ENCODE measurements around the gene LPCAT1.
A peak's percentile ranks its signal among the peaks of the same experiment; 100 is the strongest.

LPCAT1 gene

DNA sequence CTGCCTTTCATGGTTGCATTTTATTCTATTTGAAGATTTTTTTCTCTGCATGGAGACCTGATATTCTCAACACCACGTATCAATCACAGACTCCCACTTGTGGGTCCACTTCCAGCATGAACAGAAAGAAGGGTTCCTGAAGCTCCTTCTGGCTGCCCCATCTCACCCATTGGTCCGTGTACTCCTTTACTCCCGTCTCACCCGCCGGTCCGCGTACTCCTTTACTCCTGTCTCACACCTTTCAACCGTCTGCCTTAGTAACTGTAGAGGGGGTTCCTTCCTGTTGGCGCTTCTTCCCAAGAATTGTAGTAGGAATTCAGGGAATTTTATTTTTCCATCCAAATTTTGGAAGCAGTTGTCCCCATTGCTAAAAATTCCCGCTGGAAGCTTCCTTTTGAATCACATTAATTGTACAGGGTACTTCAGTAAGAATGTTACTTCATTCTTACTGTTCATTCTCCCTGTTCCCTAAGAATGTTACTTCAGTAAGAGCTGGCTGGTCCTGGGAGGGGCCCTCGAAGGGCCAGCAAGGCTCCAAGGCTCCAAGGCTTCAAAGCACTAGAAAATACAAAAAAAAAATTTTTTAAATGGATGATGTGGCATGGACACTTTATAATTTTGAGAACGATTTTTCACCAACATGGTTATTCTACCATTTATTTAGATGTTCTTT is 3.9 kb upstream of the LPCAT1 start:
- Mint-ChIP-seq H3K4me1 (ENCODE audit: low read depth in 2 of 2) (peaks cover 3 to 9% of the 10 kb centered on the region in 2 donors), H3K36me3 (ENCODE audit: insufficient read depth) (peaks cover 12% of the 10 kb centered on the region), H3K27me3 (no peaks in the 10 kb centered on the region), H3K4me3 (no peak overlapping the region), H3K27ac (no peak overlapping the region), H3K9me3 (no peaks in the 10 kb centered on the region)
- DNase-seq = no peak
- ATAC-seq (replicated peaks) = no peak

DNA sequence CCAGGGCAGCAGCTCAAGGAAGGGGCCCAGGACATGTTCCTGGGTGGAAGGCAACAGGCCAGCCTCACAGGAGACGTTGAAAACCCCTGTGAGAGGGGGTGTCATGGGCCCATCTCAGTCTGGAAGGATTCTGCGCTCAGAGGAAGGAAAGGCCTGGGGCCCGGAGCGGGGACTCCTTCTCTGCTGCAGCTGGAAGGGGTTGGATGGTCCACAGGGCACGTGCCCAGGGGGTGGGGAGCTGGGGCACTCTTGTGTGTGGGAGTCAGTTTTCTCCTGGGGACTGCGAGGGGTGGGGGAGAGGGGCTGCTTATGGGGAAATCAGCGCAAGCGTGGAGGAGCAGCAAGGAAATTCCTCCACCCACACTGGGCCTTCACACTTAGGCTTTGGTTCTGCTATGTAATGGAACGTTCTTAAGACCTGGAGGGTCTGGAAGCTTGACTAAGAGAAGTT is 2.9 kb upstream of the LPCAT1 start:
- H3K9me3 Mint-ChIP-seq = no peaks in the 10 kb centered on the region
- no peak for ATAC-seq (replicated peaks)
- DNase-seq = no peak
- H3K4me1 Mint-ChIP-seq (ENCODE audit: low read depth in 2 of 2) = peaks cover 9 to 16% of the 10 kb centered on the region in 2 donors
- no peaks in the 10 kb centered on the region for H3K27me3 Mint-ChIP-seq
- H3K36me3 Mint-ChIP-seq (ENCODE audit: insufficient read depth) = peaks cover 17% of the 10 kb centered on the region
- H3K4me3 Mint-ChIP-seq = no peak overlapping the region
- H3K27ac Mint-ChIP-seq = peak overlapping the region in 1 of 2 donors; percentile 62

DNA sequence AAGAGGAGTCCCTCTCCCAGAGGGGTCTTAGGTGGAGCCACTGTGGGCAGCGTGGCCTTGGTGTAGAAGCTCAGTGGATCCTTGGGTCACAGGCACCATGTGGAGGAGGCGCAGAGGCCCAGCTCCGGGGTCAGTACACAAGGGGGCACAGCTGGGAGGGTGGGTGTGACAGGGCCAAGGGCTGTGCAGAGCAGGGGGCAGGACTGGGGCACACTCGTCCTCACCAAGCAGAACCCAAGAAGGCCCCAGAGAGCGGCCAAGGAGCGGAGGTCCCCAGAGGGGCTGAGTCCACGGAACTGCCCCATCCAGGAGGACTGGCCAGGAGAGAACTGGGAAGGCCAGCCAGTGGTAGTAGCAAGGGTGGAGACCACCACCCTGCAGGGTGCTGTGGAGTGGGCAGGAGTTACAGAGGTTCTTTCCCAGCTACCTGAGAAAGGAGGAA is 2.5 kb upstream of the LPCAT1 start:
- H3K27ac Mint-ChIP-seq = peak overlapping the region in 1 of 2 donors; percentile 62
- no peak for DNase-seq

DNA sequence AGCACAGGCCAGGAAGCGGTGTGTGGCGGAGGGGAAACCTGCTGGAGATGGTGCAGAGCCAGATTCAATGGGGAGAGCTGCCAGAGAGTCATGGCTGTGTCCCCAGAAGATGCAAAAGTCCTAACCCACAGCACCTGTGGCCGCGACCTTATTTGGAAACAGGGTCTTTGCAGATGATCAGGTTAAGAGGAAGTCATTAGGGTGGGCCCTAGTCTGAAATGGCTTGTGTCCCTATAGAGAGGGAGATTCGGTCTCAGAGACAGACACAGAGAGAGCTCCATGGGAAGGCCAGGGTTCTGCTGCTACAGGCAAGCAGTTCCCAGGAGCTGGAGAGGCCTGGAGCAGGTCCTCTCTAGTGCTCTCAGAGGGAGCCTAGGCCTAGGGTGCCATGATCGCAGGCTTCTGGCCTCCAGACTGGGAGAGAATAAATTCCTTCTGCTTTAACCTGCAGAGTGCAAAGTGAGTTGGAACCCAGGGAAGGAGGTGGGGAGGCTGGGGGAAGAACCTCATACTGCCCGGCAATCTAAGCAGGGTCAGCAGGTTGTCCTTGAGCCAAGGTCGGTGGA is 1.9 kb upstream of the LPCAT1 start:
- peaks cover 23% of the 10 kb centered on the region for H3K36me3 Mint-ChIP-seq (ENCODE audit: insufficient read depth)
- DNase-seq = no peak

More for the DNA sequence above, 2.5 kb upstream of the LPCAT1 start:
- Mint-ChIP-seq H3K4me1 (ENCODE audit: low read depth in 2 of 2) (peaks cover 13 to 21% of the 10 kb centered on the region in 2 donors), H3K36me3 (ENCODE audit: insufficient read depth) (peaks cover 18% of the 10 kb centered on the region), H3K4me3 (no peak overlapping the region), H3K27me3 (no peaks in the 10 kb centered on the region), H3K9me3 (no peaks in the 10 kb centered on the region)
- no peak for ATAC-seq (replicated peaks)

DNA sequence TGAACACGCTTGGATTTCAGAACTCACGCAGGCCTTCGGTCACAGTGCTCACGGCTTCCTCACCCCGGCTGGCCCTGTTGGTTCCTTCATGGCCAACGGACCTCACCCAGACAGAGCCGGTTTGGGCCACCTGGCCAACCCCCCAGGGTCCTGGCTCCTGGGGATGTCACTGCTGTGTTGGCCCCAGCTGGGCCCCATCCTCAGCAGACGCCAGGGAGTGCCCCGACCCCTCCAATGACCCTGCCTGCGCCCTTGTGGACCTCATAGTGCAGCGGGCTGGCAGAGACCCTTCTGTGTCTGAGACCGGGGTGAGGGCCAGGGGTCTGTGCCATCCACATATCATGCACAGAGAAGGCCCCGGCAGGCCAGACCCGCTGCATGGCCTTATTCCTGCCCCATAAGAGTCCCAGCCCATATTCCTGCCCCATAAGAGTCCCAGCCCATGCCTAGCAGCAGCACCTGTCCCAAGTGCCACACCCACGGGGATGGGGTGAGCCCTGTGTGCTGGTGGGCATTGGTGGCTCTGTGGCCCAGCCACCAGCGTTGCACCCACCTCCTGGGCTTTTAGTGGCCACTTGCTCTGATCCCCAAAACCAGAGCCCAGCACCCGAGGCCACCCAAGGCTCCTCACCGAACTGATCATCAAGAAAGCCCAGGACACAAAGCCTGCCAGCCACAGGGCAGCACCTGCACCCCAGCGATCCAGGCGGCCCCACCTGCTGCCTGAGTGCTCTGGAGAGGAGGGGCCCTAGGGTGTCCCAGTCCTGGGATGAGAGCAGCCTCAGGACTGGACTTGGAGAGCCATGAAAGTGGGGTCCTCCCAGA is 1.3 kb upstream of the LPCAT1 start:
- no peaks in the 10 kb centered on the region for H3K27me3 Mint-ChIP-seq
- H3K36me3 Mint-ChIP-seq (ENCODE audit: insufficient read depth) = peaks cover 30% of the 10 kb centered on the region
- DNase-seq (no peak), ATAC-seq (replicated peaks) (no peak)
- peak overlapping the region; percentile 52 to 79 for H3K27ac Mint-ChIP-seq
- H3K4me1 Mint-ChIP-seq (ENCODE audit: low read depth in 2 of 2) = peaks cover 23 to 30% of the 10 kb centered on the region in 2 donors
- H3K9me3 Mint-ChIP-seq = no peaks in the 10 kb centered on the region
- peak overlapping the region; percentile 63 to 67 for H3K4me3 Mint-ChIP-seq

More for the DNA sequence above, 1.9 kb upstream of the LPCAT1 start:
- H3K27me3 Mint-ChIP-seq = no peaks in the 10 kb centered on the region
- peak overlapping the region in 1 of 2 donors; percentile 63 for H3K4me3 Mint-ChIP-seq
- H3K9me3 Mint-ChIP-seq = no peaks in the 10 kb centered on the region
- peaks cover 18 to 26% of the 10 kb centered on the region in 2 donors for H3K4me1 Mint-ChIP-seq (ENCODE audit: low read depth in 2 of 2)
- ATAC-seq (replicated peaks) = no peak
- H3K27ac Mint-ChIP-seq = peak overlapping the region in 1 of 2 donors; percentile 52

DNA sequence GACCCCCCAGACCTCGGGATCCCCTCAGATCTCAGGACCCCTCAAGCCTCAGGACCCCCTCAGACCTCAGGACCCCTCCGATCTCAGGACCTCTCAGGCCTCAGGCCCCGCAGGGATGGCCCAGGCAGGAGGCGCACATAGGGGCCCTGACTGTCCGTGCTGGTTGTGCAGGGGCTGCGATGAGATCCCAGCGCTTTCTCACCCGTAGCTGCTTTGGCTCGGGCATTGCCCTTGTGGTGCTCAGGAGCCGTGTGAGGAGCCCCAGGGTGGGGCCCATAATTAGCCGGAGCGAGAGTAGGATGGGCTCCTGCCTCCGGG is 680 bp upstream of the LPCAT1 start:
- H3K36me3 Mint-ChIP-seq (ENCODE audit: insufficient read depth) = peaks cover 34% of the 10 kb centered on the region
- no peaks in the 10 kb centered on the region for H3K27me3 Mint-ChIP-seq
- ATAC-seq (replicated peaks) (no peak), DNase-seq (no peak)
- peaks cover 29 to 36% of the 10 kb centered on the region in 2 donors for H3K4me1 Mint-ChIP-seq (ENCODE audit: low read depth in 2 of 2)
- H3K27ac Mint-ChIP-seq = peak overlapping the region; percentile 79 to 80
- H3K4me3 Mint-ChIP-seq = peak overlapping the region; percentile 63 to 67
- no peaks in the 10 kb centered on the region for H3K9me3 Mint-ChIP-seq

DNA sequence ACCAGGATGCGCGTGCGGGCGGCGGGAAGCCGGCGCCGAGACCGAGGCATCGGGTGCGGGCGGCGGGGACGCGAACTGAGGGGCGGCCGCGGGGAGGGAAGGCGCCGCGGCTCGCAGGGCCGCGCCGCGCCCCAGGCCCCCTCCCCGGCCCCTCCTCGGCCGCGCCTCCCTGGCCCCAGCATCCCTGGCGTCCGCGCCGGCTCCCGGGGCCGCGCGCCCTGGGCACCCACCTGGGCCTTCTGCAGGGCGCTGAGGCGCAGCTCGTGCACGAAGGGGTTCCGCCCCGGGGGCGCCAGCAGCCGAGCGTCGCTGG is 324 bp downstream of the LPCAT1 start:
- H3K27me3 Mint-ChIP-seq = no peaks in the 10 kb centered on the region
- peaks cover 39 to 46% of the 10 kb centered on the region in 2 donors for H3K4me1 Mint-ChIP-seq (ENCODE audit: low read depth in 2 of 2)
- ATAC-seq (replicated peaks) = peak; percentile 34
- peak overlapping the region; percentile 97 to 99 for H3K4me3 Mint-ChIP-seq
- H3K9me3 Mint-ChIP-seq = no peaks in the 10 kb centered on the region
- peak overlapping the region; percentile 96 to 99 for H3K27ac Mint-ChIP-seq
- DNase-seq = peak in 1 of 3 experiments; percentile 28
- H3K36me3 Mint-ChIP-seq (ENCODE audit: insufficient read depth) = peaks cover 44% of the 10 kb centered on the region

DNA sequence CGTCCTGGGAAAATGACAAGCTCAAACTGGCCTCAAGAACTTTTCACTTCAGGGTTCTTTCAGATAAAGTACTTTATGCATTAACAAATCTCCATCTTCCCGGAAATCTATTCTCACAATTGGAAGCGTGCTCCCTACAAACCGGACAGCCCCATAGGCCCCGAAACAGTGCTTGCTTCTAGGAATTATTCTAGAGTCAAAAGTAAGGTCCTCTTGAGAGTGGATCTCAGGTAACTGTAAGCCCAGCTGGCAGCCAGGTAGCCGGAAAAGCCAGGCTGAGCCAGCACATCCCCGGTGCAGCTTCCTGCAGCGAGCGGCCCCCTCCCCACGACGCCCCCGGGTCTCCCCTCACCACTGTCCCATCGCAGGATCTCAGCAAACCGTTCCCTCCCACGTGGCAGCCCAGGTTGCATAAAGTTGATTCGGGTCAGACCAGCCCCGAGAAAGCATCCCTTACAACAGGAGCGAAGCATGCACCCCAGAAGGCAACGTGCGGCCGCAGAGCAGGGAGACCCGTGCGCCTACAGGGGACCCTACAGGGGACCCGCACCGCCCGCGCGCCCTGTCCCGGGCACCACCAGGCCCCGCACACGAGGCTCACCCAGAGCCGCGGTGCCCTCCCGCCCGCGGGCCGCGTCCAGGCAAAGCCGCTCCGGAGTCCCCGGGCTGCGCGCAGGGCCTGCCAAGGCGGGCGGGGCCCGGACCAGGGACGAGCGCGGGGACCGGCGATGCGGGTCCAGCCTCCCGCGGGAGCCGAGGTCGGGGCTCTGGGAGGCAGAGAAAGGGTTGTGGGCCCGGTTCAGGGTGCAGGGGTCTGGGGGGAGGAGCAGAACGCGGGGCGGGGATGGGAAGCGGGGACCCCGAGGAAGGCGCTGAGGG is 920 bp downstream of the LPCAT1 start:
- Mint-ChIP-seq H3K4me3 (peak overlapping the region; percentile 97 to 99), H3K27ac (peak overlapping the region; percentile 96 to 99), H3K9me3 (no peaks in the 10 kb centered on the region), H3K27me3 (no peaks in the 10 kb centered on the region), H3K36me3 (ENCODE audit: insufficient read depth) (peaks cover 50% of the 10 kb centered on the region), H3K4me1 (ENCODE audit: low read depth in 2 of 2) (peaks cover 44 to 52% of the 10 kb centered on the region in 2 donors)
- no peak for ATAC-seq (replicated peaks)
- DNase-seq = no peak

DNA sequence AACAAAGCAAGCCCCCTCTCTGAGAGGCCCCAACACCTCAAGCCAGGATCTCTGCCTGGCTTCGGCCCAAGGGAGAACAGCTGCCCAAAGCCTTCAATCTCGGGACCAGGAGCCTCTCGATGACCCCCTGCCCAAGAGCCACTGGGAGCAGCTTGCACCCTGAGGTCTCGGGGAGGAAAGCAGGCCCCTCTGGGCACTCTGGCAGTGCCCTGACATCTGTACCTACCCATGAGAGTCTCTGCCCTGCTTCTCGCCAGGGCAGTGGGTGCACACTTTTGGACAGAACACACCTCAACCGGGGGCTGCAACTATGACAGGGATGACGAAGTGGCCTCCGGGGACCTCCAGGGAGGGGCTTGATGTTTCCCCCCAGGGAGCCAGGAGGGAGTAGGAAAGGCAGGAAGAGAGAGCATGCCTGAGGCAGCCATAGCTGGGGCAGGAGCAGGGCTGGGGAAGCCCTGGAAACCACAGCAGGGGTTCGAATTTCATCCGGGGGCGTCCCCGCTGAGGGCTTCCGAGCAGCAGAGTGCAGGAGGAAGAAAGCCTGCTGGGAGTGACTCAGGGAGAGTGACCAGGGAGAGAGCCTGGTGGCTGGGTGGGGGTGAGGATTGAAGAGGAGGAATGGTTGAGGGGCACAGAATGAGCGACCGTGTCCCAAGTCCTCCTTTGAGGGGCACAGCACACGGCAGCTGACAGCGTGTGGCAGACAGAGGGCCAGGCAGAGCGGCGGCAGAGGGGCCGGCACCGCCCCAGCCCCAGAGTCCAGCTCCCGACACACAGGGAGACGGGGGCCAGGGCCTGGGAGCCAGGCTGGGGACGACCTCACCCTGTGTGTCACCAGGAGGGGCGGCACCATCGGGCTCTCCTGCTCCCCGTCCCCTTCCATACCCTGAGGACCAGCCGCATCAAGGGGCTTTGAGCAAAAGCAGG is 1.8 kb downstream of the LPCAT1 start:
- Mint-ChIP-seq H3K36me3 (ENCODE audit: insufficient read depth) (peaks cover 56% of the 10 kb centered on the region), H3K9me3 (no peaks in the 10 kb centered on the region), H3K27me3 (no peaks in the 10 kb centered on the region), H3K4me1 (ENCODE audit: low read depth in 2 of 2) (peaks cover 51 to 53% of the 10 kb centered on the region in 2 donors), H3K4me3 (peak overlapping the region; percentile 97 to 99), H3K27ac (peak overlapping the region; percentile 96 to 99)
- ATAC-seq (replicated peaks) (no peak), DNase-seq (no peak)

DNA sequence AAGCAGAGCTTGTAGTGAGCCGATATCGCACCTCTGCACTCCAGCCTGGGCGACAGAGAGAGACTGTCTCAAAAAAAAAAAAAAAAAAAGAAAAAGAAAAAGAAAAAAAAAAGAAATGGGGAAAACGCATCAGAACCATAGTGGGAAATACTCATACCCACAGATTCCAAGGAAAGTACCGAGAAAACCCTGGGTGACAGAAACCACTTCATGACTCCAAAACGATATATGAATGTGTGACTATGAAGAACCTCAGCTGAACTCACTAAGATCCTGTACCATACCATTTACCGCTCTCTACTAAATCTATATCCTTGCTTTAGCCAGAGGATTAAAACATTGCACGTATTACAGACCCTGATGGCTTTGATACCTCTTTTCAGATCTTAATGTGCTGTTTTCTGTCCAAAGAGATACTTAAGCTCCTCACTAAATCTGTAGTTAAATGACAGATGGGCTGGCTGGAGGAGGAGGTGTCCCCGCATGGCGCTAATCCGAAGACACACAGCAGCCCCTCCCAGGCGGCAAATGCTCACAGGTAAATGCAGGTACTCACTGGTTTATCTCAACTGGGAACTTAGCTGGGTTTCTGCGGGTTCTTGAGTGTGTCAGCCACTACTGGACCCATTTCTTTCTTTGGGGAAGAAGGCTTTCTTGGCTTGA is 2.8 kb downstream of the LPCAT1 start:
- ATAC-seq (replicated peaks) (no peak), DNase-seq (no peak)
- Mint-ChIP-seq H3K27me3 (no peaks in the 10 kb centered on the region), H3K4me3 (peak overlapping the region; percentile 97 to 99), H3K9me3 (no peaks in the 10 kb centered on the region), H3K4me1 (ENCODE audit: low read depth in 2 of 2) (peaks cover 59 to 61% of the 10 kb centered on the region in 2 donors), H3K27ac (peak overlapping the region; percentile 96 to 99), H3K36me3 (ENCODE audit: insufficient read depth) (peaks cover 62% of the 10 kb centered on the region)

DNA sequence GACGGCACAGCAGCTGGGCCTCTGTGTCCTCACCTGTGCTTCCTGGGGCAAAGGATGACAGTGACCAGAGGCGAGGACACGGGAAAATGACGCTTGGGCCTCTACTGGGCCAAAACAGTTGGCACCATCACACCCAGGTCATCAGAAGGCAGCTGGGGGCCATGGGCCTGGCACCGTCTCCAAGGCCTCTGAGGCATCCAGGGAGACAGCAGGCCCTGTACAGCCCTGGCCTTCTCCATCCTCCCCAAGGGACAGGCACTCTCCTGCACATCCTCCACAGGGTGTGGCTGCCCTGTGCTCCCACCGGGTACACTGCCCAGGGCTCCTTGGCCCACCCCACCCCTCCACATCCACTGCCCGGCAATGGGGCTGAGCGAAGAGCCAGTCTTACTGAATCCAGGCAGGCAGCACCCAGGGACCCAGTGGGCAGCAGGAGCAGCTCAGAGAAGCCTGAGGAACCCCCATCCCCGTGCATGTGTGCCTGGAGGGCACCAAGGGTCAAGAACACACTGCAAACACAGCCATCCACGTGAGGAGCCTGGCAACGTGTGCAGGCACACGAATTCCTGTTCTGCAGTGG is 4.0 kb downstream of the LPCAT1 start:
- no peaks in the 10 kb centered on the region for H3K27me3 Mint-ChIP-seq
- ATAC-seq (replicated peaks) (no peak), DNase-seq (no peak)
- peak overlapping the region; percentile 94 to 96 for H3K27ac Mint-ChIP-seq
- H3K4me1 Mint-ChIP-seq (ENCODE audit: low read depth in 2 of 2) = peaks cover 69 to 72% of the 10 kb centered on the region in 2 donors
- H3K4me3 Mint-ChIP-seq = peak overlapping the region; percentile 97 to 99
- no peaks in the 10 kb centered on the region for H3K9me3 Mint-ChIP-seq
- H3K36me3 Mint-ChIP-seq (ENCODE audit: insufficient read depth) = peaks cover 64% of the 10 kb centered on the region

Measured in effector memory CD8-positive, alpha-beta T cell (primary cell).